Tongue (tissue), 2 donors: ENCODE measurements around the gene OSMR. TPM values are rescaled to one million over a fixed set of nuclear protein-coding genes. Genes with fewer than 3 reads are reported as not detected.
A peak's percentile ranks its signal among the peaks of the same experiment; 100 is the strongest.
"Not testable (repeated sequence)": the region's sequence is repeated elsewhere in the genome, so short reads cannot be mapped to it uniquely, and the experiment has no call there.

Experiments
- DNase-seq: peaks from one replicate; pipeline ENCODE4 v3.0.0-alpha.2; 2015
- total RNA-seq: library from RNA; depleted of rRNA; stranded (reverse); fragments of >200 nt; gene quantifications from one replicate; pipeline ENCODE4 v1.2.3, GENCODE V29; 2014

Gene OSMR
- total RNA-seq, 1 donor from 2014 or later = 14.7 TPM

DNA sequence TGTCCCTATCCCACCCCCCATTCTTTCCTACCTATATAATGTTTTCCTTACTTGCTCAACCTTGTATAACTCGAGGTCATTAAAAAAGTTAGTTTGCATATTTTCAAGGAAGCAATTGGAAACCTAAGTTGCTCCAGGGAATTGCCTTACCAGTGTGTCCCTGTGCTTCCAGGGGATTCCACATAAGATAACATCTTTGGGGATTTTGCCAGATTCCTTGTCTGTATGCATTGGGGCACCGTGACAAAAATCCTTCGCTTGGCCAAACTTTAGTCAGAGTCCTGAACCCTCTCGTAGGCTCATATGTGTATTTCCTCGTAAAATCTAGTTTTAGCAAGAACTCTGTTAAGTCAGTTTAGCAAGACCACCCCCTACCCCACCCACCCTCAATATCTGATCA lies 14.7 kb upstream of the OSMR start:
- DNase-seq = no peak

DNA sequence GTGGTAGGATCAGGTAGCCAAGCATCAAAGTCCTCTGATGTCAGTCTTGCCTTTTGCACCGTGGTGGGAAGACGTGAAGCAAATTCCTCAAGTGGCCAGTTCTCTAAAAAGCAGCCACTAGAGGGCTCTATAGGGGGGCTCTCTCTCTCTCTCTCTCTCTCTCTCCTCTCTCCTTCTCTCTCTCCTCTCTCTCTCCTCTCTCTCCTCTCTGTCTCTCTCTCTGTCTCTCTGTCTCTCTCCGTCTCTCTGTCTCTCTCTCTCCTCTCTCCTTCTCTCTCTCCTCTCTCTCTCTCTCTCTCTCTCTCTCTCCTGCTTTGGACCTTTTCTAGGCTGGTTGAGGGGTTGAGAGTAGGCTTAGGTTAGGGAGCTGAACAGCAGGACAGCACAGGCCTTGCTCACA lies 13.9 kb upstream of the OSMR start:
- DNase-seq = peak; percentile 26

DNA sequence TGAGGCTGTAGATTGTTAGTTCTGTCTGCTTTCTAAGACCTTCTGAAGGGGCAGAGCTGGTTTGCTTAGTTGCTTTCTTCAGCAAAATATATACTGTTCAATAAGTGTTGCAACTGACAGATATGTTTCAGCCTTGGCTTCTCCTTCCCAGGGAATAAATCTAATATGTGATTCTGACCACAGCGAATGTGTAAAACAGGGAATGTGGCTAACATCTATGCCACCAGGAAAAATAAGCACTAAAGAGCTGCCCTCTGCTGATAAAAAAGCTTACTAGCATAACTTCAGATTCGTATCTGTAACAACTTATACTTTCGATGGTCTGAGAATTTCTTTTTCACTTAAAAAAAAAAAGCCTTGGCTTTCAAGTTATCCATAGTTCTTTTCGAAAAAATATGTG lies 13.0 kb upstream of the OSMR start:
- no peak for DNase-seq

DNA sequence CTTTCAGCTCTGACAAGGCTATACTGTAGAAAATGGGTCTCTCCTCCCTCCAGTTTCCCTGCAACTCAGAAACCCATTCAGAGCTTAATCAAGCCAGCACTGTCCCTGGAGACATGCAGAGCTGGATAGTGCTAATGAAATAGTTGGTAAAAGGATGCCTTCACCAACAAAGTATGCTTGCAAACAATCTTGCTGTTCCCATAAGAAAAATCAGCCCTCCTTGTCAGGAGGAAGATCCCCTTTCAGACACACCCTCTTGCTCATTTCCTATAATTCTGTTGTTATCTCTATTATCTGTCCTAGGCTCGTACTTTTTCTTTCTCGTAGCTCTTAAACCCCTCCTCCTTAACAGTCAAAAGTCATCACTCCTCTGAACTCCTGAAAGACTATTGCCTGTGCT lies 9.9 kb upstream of the OSMR start:
- no peak for DNase-seq

DNA sequence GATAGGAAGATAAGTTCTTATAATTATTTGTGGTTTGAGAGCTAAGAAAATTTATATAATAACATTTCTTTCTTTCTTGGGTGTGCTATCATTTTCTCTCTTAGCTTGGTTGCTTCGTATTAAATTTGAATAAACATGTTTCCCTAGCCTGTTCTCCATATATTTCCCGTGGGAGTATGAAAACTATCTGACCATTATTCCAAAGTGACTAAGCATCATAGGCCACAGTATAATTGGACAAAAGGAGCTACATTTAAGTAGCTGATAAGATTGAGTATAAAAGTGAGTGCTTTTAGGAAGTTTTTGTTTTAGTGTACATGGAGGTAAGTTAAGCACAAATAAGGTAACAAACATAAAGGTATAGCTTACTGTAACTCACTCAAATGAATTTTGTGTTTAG lies 8.4 kb upstream of the OSMR start:
- no peak for DNase-seq

DNA sequence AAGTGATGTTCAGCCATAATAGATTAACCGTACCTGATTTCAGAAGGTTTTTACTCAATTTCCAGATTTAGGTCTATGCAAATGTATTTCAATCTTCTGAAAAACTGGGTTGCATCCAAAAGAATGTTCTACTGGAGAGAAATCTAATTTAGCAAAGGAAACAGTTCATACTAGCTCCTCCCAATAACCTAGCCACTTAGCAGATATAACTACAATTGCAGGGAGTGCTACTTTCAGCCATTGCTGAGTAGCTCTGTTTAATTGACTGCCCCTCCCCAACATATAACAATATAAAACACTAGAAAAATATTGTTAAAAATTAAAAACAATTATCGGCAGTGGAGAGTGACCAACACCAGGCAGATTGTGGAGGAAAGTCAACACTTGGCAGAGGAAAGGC lies 7.9 kb upstream of the OSMR start:
- DNase-seq = no peak

DNA sequence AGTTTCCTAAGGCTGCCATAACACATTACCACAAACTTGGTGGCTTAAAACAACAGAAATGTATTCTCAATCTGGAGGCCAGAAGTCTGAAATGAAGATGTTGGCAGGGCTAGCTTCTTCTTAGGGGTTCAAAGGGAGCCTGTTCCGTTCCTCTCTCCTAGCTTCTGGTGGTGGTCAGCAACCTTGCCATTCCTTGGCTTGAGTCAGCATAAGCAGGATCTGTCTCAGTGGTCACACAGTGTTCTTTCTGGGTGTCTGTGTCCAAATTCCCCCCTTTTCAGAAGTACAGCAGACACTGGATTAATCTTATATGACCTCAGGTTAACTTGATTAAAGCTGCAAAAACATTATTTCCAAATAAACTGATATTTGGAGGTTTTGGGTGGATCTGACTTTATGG lies 2.1 kb upstream of the OSMR start:
- no peak for DNase-seq

DNA sequence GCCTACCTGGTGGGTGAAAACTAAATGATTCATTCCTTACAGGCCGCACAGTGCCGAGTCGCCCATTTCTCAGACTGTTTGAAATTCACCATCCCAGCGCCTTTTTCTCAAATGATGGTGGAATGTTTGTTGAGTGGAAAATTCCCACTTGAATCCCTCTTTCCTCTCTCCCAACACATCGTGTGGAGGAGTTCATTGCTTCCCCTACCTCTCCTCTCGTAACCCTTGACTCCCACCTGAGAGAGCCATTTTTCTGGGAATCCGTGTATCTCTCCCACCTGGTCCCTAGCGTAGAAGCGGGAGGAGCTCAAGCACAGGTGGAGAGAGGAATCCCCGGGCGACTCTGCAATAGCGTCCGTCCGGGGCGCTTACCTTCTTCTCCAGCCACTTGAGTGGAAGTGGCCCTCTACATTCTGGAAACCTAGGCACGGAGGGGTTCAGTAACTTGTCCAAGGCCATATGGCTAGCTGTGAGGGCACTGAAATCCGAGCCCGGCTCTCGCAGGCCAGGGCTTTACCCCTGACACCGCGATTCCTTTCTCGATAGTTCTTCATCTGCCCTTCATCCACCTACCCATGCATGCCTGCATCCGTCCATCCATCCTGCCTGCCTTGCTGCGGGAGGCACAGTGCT lies 683 bp downstream of the OSMR start:
- no peak for DNase-seq

DNA sequence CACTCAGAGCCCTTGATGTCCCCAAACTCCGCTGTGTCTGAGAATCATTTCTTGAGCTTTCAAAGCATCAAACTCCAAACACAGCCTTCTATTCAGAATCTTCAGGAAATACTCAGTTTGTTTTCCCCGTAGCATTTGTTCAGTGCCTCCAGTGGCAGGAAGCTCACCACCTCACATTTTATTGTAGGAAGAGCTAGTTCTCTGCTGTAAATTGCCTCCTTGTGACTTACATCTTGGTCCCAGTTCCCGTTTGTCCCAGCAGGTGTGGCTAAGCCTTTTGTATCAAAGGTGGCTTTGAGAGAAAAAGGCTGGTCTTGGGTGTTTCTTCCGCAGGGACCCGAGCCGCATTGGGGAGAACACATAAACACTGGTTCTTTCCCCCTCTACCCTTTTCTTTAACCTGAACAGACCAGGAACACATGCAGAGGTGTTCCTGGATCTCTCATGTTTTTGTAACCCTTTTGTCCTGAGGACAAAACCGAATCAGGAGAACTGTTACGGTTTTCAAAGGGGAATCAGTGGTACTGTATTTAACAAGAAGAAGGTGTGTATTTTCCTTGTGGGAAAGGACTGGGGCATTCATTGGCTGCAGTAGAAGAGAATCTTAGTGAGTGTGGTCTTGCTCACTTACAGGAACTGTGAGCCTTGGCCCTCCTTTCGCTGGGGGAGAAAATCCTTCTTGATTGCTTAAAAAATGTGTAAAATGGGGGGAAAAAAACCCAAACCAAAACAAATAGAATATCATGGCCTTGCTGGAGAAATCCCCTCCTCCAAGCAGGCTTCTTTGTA lies 1.9 kb downstream of the OSMR start:
- no peak for DNase-seq

DNA sequence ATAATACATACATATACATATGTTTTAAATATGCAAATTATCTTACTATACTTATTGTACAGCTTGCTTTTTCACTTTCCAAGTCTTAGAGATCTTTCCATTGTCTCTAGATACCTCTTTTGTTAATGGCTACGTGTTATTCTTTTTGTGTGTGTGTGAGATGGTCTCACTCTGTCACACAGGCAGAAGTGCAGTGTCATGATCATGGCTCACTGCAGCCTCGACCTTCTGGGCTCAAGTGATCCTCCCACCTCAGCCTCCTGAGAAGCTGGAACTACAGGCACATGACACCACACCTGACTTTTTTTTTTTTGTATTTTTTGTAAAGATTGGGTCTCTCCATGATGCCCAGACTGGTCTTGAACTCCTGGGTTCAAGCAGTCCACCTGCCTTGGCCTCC lies 2.8 kb downstream of the OSMR start:
- DNase-seq = no peak

DNA sequence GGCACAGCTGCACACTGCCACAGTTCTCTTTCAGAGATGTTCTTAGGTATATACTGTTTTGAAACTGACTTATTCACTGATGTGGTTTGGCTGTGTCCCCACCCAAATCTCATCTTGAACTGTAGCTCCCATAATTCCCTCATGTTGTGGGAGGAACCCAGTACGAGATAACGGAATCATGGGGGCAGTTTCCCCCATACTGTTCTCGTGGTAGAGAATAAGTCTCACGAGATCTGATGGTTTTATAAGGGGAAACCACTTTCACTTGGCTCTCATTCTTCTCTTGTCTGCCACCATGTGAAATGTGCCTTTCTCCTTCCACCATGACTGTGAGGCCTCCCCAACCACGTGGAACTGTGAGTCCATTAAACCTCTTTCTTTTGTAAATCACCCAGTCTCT lies 5.8 kb downstream of the OSMR start:
- DNase-seq = not testable (repeated sequence)

DNA sequence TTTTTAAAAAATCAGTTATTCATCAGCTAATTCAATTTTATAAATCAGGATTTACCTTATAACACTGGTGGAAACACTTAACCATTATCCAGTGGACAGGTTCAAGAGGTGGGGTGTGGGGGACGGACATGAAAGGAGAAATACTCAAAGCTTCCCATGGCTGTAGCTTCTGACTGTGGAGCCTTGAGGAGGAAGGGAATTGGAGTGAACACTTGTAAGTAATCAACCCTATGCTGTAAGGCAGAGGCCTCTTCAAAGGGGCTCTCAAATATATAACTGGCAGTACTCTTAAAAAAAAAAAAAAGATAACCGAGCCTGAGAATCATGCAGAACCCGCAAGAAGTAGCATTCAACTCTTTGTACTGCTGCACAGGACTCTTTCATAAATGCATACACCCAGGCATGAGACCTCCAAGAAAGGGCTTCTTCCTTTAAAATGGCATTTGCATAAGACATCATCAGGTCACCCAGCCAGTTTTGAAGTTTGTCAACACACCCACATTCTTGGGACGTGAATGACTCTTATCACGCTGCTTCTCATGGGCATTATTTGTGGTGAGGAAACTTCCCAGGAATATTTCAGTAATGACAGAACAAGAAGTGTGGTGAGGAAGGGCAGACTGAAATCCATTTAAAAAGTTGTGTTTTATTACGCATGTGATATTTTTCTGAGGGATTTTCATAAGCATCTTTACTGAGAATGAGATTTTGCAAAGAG lies 8.1 kb downstream of the OSMR start:
- no peak for DNase-seq

DNA sequence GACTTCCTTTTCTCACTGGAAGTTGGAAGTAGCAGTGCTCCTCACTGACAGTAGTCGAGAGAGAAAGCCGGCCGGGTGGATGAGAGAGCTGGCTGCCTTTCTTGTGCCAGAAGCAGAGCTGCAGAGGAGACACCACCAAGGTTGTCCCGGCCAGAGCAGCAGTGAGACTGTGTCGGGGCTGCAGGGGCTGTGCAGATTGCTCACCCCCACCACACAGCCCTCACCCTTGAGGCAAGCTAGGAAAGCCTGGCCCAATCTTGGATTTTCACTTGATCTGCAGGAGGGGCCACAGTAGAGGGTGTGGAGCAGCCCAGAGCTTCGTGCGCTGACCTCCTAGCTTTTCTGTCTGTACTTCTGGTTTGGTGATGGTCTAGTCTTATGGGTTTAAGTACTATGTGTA lies 9.1 kb downstream of the OSMR start:
- no peak for DNase-seq

DNA sequence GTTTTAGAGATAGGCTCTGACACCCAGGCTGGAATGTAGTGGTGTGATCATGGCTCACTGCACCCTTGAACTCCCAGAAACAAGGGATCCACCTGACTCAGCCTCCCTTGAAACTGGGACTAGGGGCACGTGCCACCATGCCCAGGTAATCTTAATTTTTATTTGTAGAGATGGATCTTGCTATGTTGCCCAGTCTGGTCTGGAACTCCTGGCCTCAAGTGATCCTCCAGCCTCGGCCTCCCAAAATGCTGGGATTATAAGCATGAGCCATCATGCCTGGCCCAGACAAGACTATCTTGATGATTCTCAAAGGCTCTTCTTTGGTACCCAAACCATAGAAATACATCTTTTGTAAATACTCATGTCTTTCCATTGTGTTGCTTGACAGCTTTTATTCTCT lies 10.8 kb downstream of the OSMR start:
- no peak for DNase-seq

DNA sequence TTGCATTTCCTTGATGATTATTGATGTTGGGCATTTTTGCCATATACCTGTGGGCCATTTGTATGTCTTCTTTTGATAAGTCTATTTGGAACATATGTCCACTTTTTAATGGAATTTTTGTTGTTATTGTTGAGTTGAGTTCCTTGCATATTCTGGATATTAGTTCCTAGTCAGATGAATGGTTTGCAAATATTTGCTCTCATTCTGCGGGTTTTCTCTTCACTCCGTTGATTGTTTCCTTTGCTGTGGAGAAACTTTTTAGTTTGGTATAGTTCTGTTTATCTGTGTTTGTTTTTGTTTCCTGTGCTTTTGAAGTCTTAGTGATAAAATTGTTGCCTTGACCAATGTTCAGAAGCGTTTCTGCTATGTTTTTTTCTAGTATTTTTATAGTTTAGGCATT lies 13.0 kb downstream of the OSMR start:
- DNase-seq = no peak

DNA sequence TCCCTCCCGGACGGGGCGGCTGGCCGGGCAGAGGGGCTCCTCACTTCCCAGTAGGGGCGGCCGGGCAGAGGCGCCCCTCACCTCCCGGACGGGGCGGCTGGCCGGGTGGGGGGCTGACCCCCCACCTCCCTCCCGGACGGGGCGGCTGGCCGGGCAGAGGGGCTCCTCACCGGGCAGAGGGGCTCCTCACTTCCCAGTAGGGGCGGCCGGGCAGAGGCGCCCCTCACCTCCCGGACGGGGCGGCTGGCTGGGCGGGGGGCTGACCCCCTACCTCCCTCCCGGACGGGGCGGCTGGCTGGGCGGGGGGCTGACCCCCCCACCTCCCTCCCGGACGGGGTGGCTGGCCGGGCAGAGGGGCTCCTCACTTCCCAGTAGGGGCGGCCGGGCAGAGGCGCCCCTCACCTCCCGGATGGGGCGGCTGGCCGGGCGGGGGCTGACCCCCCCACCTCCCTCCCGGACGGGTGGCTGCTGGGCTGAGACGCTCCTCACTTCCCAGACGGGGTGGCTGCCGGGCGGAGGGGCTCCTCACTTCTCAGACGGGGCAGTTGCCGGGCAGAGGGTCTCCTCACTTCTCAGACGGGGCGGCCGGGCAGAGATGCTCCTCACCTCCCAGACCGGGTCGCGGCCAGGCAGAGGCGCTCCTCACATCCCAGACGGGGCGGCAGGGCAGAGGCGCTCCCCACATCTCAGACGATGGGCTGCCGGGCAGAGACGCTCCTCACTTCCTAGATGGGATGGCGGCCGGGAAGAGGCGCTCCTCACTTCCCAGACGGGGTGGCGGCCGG lies 16.4 kb downstream of the OSMR start:
- not testable (repeated sequence) for DNase-seq

DNA sequence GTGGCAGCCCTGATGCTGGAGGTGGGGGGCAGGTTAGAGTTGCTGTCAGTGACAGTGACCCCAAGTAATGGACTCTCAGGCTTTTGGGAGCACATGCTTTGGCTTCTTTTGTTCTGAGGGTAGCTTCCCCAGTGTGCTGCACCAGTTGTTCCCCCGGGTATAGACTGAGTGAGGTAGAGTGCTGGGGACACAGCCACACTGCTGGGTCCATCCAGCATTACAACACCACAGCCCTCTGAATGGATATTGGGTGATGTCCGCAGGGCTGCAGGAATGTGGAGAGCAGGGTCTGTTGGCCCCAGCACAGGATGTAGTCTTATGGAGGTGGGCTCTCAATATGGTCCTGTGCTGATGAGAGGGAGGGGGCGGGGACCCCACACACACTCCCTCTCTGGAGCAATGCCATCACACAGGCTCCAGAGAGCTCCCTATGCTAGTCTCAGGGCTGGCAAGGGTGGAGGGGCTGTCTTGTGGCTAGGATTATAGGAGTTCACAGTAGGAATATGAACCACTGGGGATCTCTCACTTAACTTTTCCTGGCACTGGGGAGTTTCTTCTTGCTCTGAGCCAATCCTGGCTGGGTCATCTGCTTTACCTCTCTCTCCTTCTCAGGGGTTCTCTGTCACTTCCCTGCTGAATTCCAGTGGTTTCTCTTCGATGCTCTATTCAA lies 20.7 kb downstream of the OSMR start:
- DNase-seq = no peak

DNA sequence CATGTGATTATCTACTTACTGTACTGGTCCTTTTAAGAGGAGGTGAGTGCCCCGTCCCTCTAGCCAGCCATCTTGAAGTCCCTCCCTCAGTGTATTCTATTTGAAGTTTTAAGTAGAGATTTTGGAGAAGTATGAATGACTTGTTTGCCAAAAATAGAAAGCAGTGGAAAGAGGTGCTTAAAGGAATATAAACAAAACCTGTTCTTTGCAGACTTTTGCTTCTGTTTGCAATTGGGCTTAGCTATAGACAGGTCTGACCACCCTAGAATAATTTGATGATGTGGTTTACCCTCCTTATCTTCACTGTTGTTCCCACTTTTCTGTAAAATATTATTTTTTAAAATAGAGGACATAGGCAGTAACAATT lies 21.2 kb downstream of the OSMR start:
- DNase-seq = no peak

DNA sequence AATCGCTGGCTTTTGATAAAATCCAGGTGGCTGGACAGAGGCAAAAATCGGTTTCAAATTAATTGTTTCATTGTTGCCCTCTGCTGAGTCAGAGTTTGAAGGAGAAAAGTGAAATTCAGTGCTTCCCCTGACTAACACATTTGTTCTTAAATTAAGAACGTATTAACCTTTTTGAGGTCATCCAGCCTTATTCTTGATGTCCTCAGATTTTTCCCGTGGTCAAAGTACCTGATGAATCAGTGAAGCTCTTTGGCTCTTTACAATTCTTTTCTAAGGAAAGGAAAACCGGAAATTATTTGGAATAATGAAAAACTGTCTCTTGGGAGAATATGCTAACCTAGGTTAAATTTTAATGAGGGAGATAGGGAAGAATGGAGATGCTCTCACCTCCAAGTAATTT lies 21.6 kb downstream of the OSMR start:
- no peak for DNase-seq

DNA sequence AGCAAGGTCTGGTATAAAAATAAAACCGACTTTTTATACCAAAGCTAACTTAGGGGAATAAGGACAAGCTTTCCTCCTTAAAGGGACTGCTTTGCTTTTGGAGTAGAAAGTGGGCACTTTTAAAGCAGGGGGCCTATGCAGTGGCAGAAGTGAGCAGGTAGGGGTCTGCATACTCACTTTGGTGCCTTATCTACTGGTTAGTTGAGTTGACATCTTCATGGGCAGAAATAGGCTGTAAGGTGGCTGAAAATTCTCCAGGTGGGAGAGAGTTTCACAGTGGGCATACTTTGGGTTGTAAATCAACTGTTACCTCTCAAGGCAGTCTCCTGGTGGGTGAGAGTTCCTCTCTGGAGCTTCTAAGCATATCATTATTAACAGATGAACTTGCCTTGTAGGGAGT lies 24.8 kb downstream of the OSMR start:
- DNase-seq = no peak

DNA sequence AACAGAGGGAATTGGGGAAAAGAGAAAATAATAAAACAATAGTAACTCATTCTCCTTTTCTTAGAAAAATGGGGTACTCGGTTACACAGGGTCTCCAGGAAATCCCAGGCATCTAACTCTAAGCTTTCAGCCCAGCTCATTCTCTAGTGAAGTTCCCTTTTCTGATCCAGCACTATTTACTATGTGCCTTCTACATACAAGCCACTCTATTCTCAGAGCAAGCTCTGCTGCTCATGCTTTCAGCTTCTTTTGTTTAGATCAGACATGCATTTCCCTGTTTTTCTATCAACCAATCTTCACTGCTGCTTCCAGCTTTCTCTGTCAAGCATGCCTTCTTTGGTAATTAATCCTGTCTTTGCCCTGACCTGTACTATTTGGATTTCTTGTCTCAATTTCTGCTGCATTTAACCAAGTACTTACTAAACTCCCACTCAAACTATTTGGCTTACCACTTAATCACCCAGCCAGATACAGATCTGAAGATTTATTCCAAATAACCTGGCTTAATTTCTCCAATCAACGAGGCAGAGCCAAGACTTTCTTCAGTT lies 25.3 kb downstream of the OSMR start:
- DNase-seq = peak; percentile 26
